HG02798 (cell line): ENCODE results near the gene ZNF280C.

Experiments
- ATAC-seq: cut with Tn5 transposase; IDR thresholded peaks from one replicate; pipeline ENCODE4 v1.9.1; 2021; ENCODE audit warnings: mild to moderate bottlenecking; ENCODE audit not compliant: unreplicated experiment, poor library complexity

ZNF280C gene

GRCh38 chrX:130184168-130184567 is 84.5 kb downstream of the ZNF280C start:
- ATAC-seq, result no peak

- no peak for ATAC-seq
These were observed 89.0 kb downstream of the ZNF280C start for GRCh38 chrX:130179579-130180215.

GRCh38 chrX:130179170-130179569 is 89.5 kb downstream of the ZNF280C start:
- no peak for ATAC-seq

GRCh38 chrX:130176942-130177341 is 91.8 kb downstream of the ZNF280C start:
- no peak for ATAC-seq

GRCh38 chrX:130176354-130176776 is 92.3 kb downstream of the ZNF280C start:
- peak; percentile 84 for ATAC-seq

- ATAC-seq, result no peak
These were observed 93.8 kb downstream of the ZNF280C start for GRCh38 chrX:130174937-130175336.

GRCh38 chrX:130174045-130174704 is 94.5 kb downstream of the ZNF280C start:
- ATAC-seq, result no peak

- peak; percentile 50 for ATAC-seq
These were observed 95.4 kb downstream of the ZNF280C start for GRCh38 chrX:130173190-130173895.

GRCh38 chrX:130172127-130172845 is 96.4 kb downstream of the ZNF280C start:
- no peak for ATAC-seq

GRCh38 chrX:130171446-130172126 is 97.1 kb downstream of the ZNF280C start, which contains the start of gene RAB33A:
RAB33A (plus strand) TSS chrX:130171962; CDS start chrX:130172063, 101 bp downstream.
- ATAC-seq, result no peak

- ATAC-seq, result peak; percentile 78
These were observed 97.8 kb downstream of the ZNF280C start for GRCh38 chrX:130170752-130171445.

GRCh38 chrX:130167040-130167439 is 101.7 kb downstream of the ZNF280C start:
- no peak for ATAC-seq

- ATAC-seq, result no peak
These were observed 102.3 kb downstream of the ZNF280C start for GRCh38 chrX:130166503-130166777.

GRCh38 chrX:130165703-130166502 is 102.8 kb downstream of the ZNF280C start, which contains the start of gene AIFM1:
AIFM1 (minus strand) TSS chrX:130165841; CDS start chrX:130165656, 185 bp downstream.
- peak; percentile 94 for ATAC-seq

GRCh38 chrX:130165181-130165702 is 103.5 kb downstream of the ZNF280C start:
- ATAC-seq, result no peak

GRCh38 chrX:130163398-130163797 is 105.3 kb downstream of the ZNF280C start:
- no peak for ATAC-seq

- no peak for ATAC-seq
These were observed 106.5 kb downstream of the ZNF280C start for GRCh38 chrX:130162094-130162735.

- no peak for ATAC-seq
These were observed 108.9 kb downstream of the ZNF280C start for GRCh38 chrX:130159776-130160175.
